ENCODE data around the gene RAPGEF5. TPM values are rescaled to one million over a fixed set of nuclear protein-coding genes. Genes with fewer than 3 reads are reported as not detected.

The RAPGEF5 gene
- total RNA-seq, 1 experiment from 2014 or later = 16.4 TPM

DNA sequence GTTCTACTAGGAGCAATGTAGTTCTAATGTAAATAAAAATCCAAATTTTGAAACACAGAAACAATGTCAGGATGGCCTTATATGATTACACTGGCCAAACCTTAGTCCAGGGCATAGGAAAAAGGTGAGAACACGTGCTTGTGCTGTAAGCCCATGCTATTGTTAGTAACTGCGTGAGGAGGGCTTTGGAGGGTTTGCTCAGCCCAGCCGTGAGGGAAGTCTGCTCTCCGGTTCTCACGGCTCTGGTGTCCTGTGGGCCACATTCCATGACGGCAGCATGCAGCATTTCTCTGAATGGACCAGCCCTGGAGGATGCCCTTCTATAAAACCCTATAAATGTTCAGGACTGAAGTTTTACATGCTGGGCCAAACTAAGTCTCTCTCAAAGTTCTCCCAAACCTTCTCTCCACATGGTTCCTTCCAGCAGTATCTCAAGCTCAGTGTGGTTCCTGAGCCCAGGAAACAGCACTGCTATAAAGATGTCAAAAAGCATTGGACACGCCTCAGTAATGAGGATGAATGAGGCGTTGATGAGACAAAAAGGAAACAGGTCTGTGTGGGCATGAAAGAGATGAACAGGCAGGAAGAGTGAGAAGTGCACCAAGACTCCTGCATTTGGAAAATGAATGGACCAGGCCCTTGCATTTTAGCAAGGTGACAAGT lies 236.4 kb downstream of the RAPGEF5 start:
- no peaks in the 10 kb centered on the region for H3K27me3 ChIP-seq (ENCODE audit: insufficient read depth, low read depth)
- no peaks in the 10 kb centered on the region for H3F3A ChIP-seq (ENCODE audit: insufficient read depth, low read depth)
- ChIA-PET CTCF (no interaction called here), POLR2A (ENCODE audit: unreplicated experiment) (interaction anchor here (0.6 to 0.7 kb wide), 2 partner anchors 72 to 364 kb away, joined by 3 to 7 read pairs; no protein-coding TSS in a partner anchor)
- no peak overlapping the region for H3K4me3 ChIP-seq
- no peak overlapping the region for H2AFZ ChIP-seq
- H3K27ac ChIP-seq = no peak overlapping the region
- BruUV-seq (replicated peaks) = no TSS peak
- no peak overlapping the region for H3K4me2 ChIP-seq
- intact Hi-C loops (cut with micrococcal nuclease; ENCODE audit: unreplicated experiment) = no loop called here
- TF ChIP-seq EZH2 (IDR thresholded peaks at IDR 0.05; ENCODE audit: low read depth) = no peak
- TF ChIP-seq, protein P1, sequence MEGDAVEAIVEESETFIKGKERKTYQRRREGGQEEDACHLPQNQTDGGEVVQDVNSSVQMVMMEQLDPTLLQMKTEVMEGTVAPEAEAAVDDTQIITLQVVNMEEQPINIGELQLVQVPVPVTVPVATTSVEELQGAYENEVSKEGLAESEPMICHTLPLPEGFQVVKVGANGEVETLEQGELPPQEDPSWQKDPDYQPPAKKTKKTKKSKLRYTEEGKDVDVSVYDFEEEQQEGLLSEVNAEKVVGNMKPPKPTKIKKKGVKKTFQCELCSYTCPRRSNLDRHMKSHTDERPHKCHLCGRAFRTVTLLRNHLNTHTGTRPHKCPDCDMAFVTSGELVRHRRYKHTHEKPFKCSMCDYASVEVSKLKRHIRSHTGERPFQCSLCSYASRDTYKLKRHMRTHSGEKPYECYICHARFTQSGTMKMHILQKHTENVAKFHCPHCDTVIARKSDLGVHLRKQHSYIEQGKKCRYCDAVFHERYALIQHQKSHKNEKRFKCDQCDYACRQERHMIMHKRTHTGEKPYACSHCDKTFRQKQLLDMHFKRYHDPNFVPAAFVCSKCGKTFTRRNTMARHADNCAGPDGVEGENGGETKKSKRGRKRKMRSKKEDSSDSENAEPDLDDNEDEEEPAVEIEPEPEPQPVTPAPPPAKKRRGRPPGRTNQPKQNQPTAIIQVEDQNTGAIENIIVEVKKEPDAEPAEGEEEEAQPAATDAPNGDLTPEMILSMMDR (conservative IDR thresholded peaks at IDR 0.05) = no peak
- H4K20me1 ChIP-seq (ENCODE audit: insufficient read depth) = no peaks in the 10 kb centered on the region
- H3K36me3 ChIP-seq (ENCODE audit: low read depth) = no peaks in the 10 kb centered on the region
- DNase-seq = no peak
- no peaks in the 10 kb centered on the region for H3K79me2 ChIP-seq (ENCODE audit: low read depth)
- no peaks in the 10 kb centered on the region for H3K4me1 ChIP-seq (replicated peaks; ENCODE audit: insufficient read depth)
- H3K9me3 ChIP-seq (ENCODE audit: insufficient read depth, low read depth) = no peaks in the 10 kb centered on the region
- no peaks in the 10 kb centered on the region for H3K9me2 ChIP-seq (ENCODE audit: insufficient read depth)

DNA sequence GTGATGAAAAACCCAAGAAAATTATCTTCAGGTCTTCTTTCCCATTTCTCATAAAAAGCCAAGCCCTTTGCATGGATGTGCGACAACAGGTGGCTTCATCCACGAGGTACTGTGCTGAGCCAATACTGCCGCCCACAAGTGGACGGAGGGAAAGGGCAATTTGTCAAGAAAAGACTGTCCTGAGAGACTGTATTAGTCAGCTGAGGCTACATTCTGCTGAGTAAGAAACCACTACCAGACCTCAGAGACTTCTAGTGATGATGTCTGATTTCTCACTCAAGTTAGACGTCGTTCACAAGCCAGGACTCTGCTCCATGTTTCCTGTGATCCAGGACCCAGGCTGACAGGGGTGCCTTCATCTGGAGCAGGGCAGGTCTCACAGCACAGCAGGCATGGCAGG lies 239.7 kb downstream of the RAPGEF5 start:
- POLR2A ChIA-PET (ENCODE audit: unreplicated experiment) = no interaction called here
- Histone ChIP-seq H3K27ac (no peak overlapping the region), H3K4me2 (no peak overlapping the region), H3K4me1 (replicated peaks; ENCODE audit: insufficient read depth) (no peaks in the 10 kb centered on the region), H3K9me2 (ENCODE audit: insufficient read depth) (no peaks in the 10 kb centered on the region), H4K20me1 (ENCODE audit: insufficient read depth) (no peaks in the 10 kb centered on the region), H3K4me3 (no peak overlapping the region), H3K9me3 (ENCODE audit: insufficient read depth, low read depth) (no peaks in the 10 kb centered on the region), H3K79me2 (ENCODE audit: low read depth) (no peaks in the 10 kb centered on the region), H3K36me3 (ENCODE audit: low read depth) (no peaks in the 10 kb centered on the region), H2AFZ (no peak overlapping the region), H3F3A (ENCODE audit: insufficient read depth, low read depth) (no peaks in the 10 kb centered on the region), H3K27me3 (ENCODE audit: insufficient read depth, low read depth) (no peaks in the 10 kb centered on the region)
- intact Hi-C loops (cut with micrococcal nuclease; ENCODE audit: unreplicated experiment) = no loop called here
- no peak for DNase-seq
- TF ChIP-seq EZH2 (IDR thresholded peaks at IDR 0.05; ENCODE audit: low read depth) = no peak
- TF ChIP-seq, protein P1 (conservative IDR thresholded peaks at IDR 0.05) = no peak
- CTCF ChIA-PET = no interaction called here
- BruUV-seq (replicated peaks) = no TSS peak

DNA sequence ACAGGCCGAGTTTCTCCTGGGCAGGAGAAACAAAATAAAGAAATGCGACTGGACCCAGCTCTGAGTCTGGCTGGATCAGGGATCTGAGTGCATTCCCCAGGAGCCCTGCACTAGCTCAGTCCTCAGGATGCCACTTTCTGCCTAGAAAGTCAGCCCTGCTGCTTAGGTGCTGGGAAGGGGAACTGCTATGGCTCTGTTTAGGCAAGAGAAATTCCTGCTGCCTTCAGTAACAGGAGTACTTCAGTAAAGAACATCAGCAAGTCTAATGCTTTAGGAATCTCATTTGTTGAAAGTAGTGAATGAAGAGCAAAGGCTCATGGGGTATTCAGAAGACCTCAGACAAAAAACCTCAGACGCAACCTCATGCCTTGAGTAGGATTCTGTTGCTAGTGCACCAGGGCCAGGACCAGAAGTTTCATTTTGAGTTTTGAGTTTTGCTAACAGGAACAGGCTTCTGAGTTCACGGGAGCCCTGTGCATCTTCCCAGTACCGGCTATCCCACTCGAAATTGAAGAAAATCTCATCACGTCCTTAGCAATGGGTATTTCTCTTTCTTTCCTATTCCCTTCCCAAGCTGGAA lies 240.4 kb downstream of the RAPGEF5 start:
- no TSS peak for BruUV-seq (replicated peaks)
- no peak overlapping the region for H3K4me2 ChIP-seq
- POLR2A ChIA-PET (ENCODE audit: unreplicated experiment) = no interaction called here
- intact Hi-C loops (cut with micrococcal nuclease; ENCODE audit: unreplicated experiment) = no loop called here
- DNase-seq = no peak
- H3K36me3 ChIP-seq (ENCODE audit: low read depth) = no peaks in the 10 kb centered on the region
- H3F3A ChIP-seq (ENCODE audit: insufficient read depth, low read depth) = no peaks in the 10 kb centered on the region
- TF ChIP-seq EZH2 (IDR thresholded peaks at IDR 0.05; ENCODE audit: low read depth) = no peak
- TF ChIP-seq, protein P1 (conservative IDR thresholded peaks at IDR 0.05) = no peak
- H4K20me1 ChIP-seq (ENCODE audit: insufficient read depth) = no peaks in the 10 kb centered on the region
- no peaks in the 10 kb centered on the region for H3K79me2 ChIP-seq (ENCODE audit: low read depth)
- no peak overlapping the region for H3K4me3 ChIP-seq
- H3K27me3 ChIP-seq (ENCODE audit: insufficient read depth, low read depth) = no peaks in the 10 kb centered on the region
- no peaks in the 10 kb centered on the region for H3K4me1 ChIP-seq (replicated peaks; ENCODE audit: insufficient read depth)
- H2AFZ ChIP-seq = no peak overlapping the region
- H3K9me2 ChIP-seq (ENCODE audit: insufficient read depth) = no peaks in the 10 kb centered on the region
- H3K9me3 ChIP-seq (ENCODE audit: insufficient read depth, low read depth) = no peaks in the 10 kb centered on the region
- CTCF ChIA-PET = no interaction called here
- H3K27ac ChIP-seq = no peak overlapping the region
